Stimulated activated CD8-positive, alpha-beta memory T cell treated with anti-CD3 and anti-CD28 coated beads, Interleukin-12 subunit alpha, Interleukin-12 subunit beta, amount 100 ng/mL, for 4 hours (primary cell): ENCODE results near the gene SMAD3.
"Not testable (repeated sequence)": the region's sequence is repeated elsewhere in the genome, so short reads cannot be mapped to it uniquely, and the experiment has no call there.

ENCODE experiments used
- DNase-seq: peaks from one replicate; pipeline ENCODE4 v3.0.0-alpha.2; 2020; ENCODE audit warnings: low read depth

SMAD3 gene

GRCh38 chr15:67110958-67111864 is 45.8 kb downstream of the SMAD3 start:
- DNase-seq: no peak

- no peak for DNase-seq
Measured at GRCh38 chr15:67114046-67114445, 48.6 kb downstream of the SMAD3 start.

GRCh38 chr15:67114846-67115585 is 49.6 kb downstream of the SMAD3 start:
- no peak for DNase-seq

GRCh38 chr15:67115586-67115969 is 50.2 kb downstream of the SMAD3 start:
- no peak for DNase-seq

- no peak for DNase-seq
Measured at GRCh38 chr15:67116742-67117141, 51.3 kb downstream of the SMAD3 start.

- DNase-seq: no peak
Measured at GRCh38 chr15:67117370-67117769, 52.0 kb downstream of the SMAD3 start.

GRCh38 chr15:67118808-67119207 is 53.4 kb downstream of the SMAD3 start:
- no peak for DNase-seq

- DNase-seq: no peak
Measured at GRCh38 chr15:67119238-67119846, 53.9 kb downstream of the SMAD3 start.

- DNase-seq: no peak
Measured at GRCh38 chr15:67120009-67120838, 54.8 kb downstream of the SMAD3 start.

- DNase-seq: peak; percentile 86
Measured at GRCh38 chr15:67120839-67121643, 55.6 kb downstream of the SMAD3 start.

GRCh38 chr15:67121644-67122605 is 56.5 kb downstream of the SMAD3 start:
- no peak for DNase-seq

GRCh38 chr15:67122816-67123215 is 57.4 kb downstream of the SMAD3 start:
- not testable (repeated sequence) for DNase-seq

- DNase-seq: not testable (repeated sequence)
Measured at GRCh38 chr15:67123291-67123690, 57.9 kb downstream of the SMAD3 start.

- no peak for DNase-seq
Measured at GRCh38 chr15:67124111-67124510, 58.7 kb downstream of the SMAD3 start.

- DNase-seq: no peak
Measured at GRCh38 chr15:67124911-67125588, 59.6 kb downstream of the SMAD3 start.

- no peak for DNase-seq
Measured at GRCh38 chr15:67125589-67126502, 60.4 kb downstream of the SMAD3 start.

GRCh38 chr15:67126551-67127330 is 61.3 kb downstream of the SMAD3 start:
- no peak for DNase-seq
